Hepatocyte (in vitro differentiated cells): ENCODE results near the gene SPRR2D.

Source experiments
- EZH2 ChIP-seq: fragments of 200-600 bp; sonication (generic); IDR thresholded peaks from 2 replicates; pipeline ENCODE4 v1.6.1; 2016; ENCODE audit warnings: antibody characterized with exemption, mild to moderate bottlenecking, borderline replicate concordance
- TF ChIP-seq, protein P1 (sequence below): fragments of 200-600 bp; sonication (generic); IDR thresholded peaks from 2 replicates; pipeline ENCODE4 v1.5.1; 2016; ENCODE audit warnings: antibody characterized with exemption, mild to moderate bottlenecking; ENCODE audit not compliant: poor library complexity

- TF ChIP-seq, protein P1, sequence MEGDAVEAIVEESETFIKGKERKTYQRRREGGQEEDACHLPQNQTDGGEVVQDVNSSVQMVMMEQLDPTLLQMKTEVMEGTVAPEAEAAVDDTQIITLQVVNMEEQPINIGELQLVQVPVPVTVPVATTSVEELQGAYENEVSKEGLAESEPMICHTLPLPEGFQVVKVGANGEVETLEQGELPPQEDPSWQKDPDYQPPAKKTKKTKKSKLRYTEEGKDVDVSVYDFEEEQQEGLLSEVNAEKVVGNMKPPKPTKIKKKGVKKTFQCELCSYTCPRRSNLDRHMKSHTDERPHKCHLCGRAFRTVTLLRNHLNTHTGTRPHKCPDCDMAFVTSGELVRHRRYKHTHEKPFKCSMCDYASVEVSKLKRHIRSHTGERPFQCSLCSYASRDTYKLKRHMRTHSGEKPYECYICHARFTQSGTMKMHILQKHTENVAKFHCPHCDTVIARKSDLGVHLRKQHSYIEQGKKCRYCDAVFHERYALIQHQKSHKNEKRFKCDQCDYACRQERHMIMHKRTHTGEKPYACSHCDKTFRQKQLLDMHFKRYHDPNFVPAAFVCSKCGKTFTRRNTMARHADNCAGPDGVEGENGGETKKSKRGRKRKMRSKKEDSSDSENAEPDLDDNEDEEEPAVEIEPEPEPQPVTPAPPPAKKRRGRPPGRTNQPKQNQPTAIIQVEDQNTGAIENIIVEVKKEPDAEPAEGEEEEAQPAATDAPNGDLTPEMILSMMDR: no peak
- TF ChIP-seq EZH2: no peak
These were observed 40.6 kb downstream of the SPRR2D start for GRCh38 chr1:153000294-153000693.
